Measurements from ENCODE around the gene NTN5. TPM values are rescaled to one million over a fixed set of nuclear protein-coding genes. Genes with fewer than 3 reads are reported as not detected.

NTN5 gene
- total RNA-seq, 4 donors from 2014 or later: not detected

- no peaks in the 10 kb centered on the region for H3K9me3 ChIP-seq
- H3K4me3 ChIP-seq: peak overlapping the region; percentile 66 to 96 (median 79)
- H3K4me1 ChIP-seq: peaks cover 32 to 51% of the 10 kb centered on the region in 2 donors
- H3K36me3 ChIP-seq: peaks cover 3 to 29% of the 10 kb centered on the region in 2 donors
- DNase-seq (peak in 1 of 2 donors; percentile 36), ATAC-seq (no peak)
- H3K27me3 ChIP-seq: no peaks in the 10 kb centered on the region
- no peak for TF ChIP-seq CTCF (IDR thresholded peaks at IDR 0.05 in 4 of 5, conservative IDR thresholded peaks at IDR 0.05 in 1 of 5)
- no peak for TF ChIP-seq POLR2A (IDR thresholded peaks at IDR 0.05)
- H3K27ac ChIP-seq: peak overlapping the region; percentile 92 to 99 (median 96)
- in situ Hi-C loops (cut with MboI; ENCODE audit: low sequenced_read_pairs in 4 of 4) (no loop called here), intact Hi-C loops (cut with DNase I; ENCODE audit: low total_unique reads) (loop anchor here (2.0 kb wide), 2 partner anchors 16 to 50 kb away; no protein-coding TSS in a partner anchor)
Measured at GRCh38 chr19:48618278-48618915, 54.4 kb downstream of the NTN5 start.

GRCh38 chr19:48617146-48617937 is 55.5 kb downstream of the NTN5 start:
- in situ Hi-C loops (cut with MboI; ENCODE audit: low sequenced_read_pairs in 4 of 4): no loop called here
- Histone ChIP-seq H3K4me3 (peak overlapping the region; percentile 66 to 96 (median 79)), H3K4me1 (peaks cover 34 to 55% of the 10 kb centered on the region in 2 donors), H3K27me3 (no peaks in the 10 kb centered on the region), H3K27ac (peak overlapping the region; percentile 92 to 99 (median 96)), H3K9me3 (no peaks in the 10 kb centered on the region), H3K36me3 (peaks cover 3 to 29% of the 10 kb centered on the region in 2 donors)
- TF ChIP-seq CTCF (IDR thresholded peaks at IDR 0.05 in 4 of 5, conservative IDR thresholded peaks at IDR 0.05 in 1 of 5) (no peak), POLR2A (IDR thresholded peaks at IDR 0.05) (no peak)
- intact Hi-C loops (cut with DNase I; ENCODE audit: low total_unique reads): no loop called here
- no peak for ATAC-seq
- no peak for DNase-seq

GRCh38 chr19:48616491-48617056 is 56.2 kb downstream of the NTN5 start:
- Histone ChIP-seq H3K9me3 (no peaks in the 10 kb centered on the region), H3K27ac (peak overlapping the region in 2 of 4 donors; percentile 21 to 92), H3K36me3 (peaks cover 3 to 29% of the 10 kb centered on the region in 2 donors), H3K4me3 (no peak overlapping the region), H3K27me3 (no peaks in the 10 kb centered on the region), H3K4me1 (peaks cover 34 to 55% of the 10 kb centered on the region in 2 donors)
- intact Hi-C loops (cut with DNase I; ENCODE audit: low total_unique reads): no loop called here
- in situ Hi-C loops (cut with MboI; ENCODE audit: low sequenced_read_pairs in 4 of 4): no loop called here
- no peak for DNase-seq
- ATAC-seq: no peak
- TF ChIP-seq POLR2A (IDR thresholded peaks at IDR 0.05) (no peak), CTCF (IDR thresholded peaks at IDR 0.05 in 4 of 5, conservative IDR thresholded peaks at IDR 0.05 in 1 of 5) (no peak)

- Histone ChIP-seq H3K9me3 (no peaks in the 10 kb centered on the region), H3K36me3 (peaks cover 3 to 29% of the 10 kb centered on the region in 2 donors), H3K27ac (peak overlapping the region in 1 of 4 donors; percentile 21), H3K4me1 (peaks cover 34 to 55% of the 10 kb centered on the region in 2 donors), H3K4me3 (no peak overlapping the region), H3K27me3 (no peaks in the 10 kb centered on the region)
- in situ Hi-C loops (cut with MboI; ENCODE audit: low sequenced_read_pairs in 4 of 4): no loop called here
- intact Hi-C loops (cut with DNase I; ENCODE audit: low total_unique reads): no loop called here
- no peak for TF ChIP-seq CTCF (IDR thresholded peaks at IDR 0.05 in 4 of 5, conservative IDR thresholded peaks at IDR 0.05 in 1 of 5)
- no peak for TF ChIP-seq POLR2A (IDR thresholded peaks at IDR 0.05)
- no peak for DNase-seq
- ATAC-seq: no peak
Measured at GRCh38 chr19:48616041-48616436, 56.8 kb downstream of the NTN5 start.
